ENCODE measurements around the gene PHKA2.

GRCh38 chrX:18886005-18886343 lies 97.9 kb downstream of the PHKA2 start:
- TF ChIP-seq EP300 (IDR thresholded peaks at IDR 0.05) (no peak), CTCF (IDR thresholded peaks at IDR 0.05) (no peak), POLR2A (IDR thresholded peaks at IDR 0.05) (no peak)

Measured in sigmoid colon (tissue), 4 donors.